GM18507 (cell line): Measurements from ENCODE around the gene MUSK.

Experiments
- DNase-seq: peaks from one replicate; pipeline ENCODE4 v3.0.0; 2011; ENCODE audit warnings: low read depth; ENCODE audit not compliant: insufficient read length; ENCODE audit errors: extremely low spot score
- FAIRE-seq: peaks from 2 replicates; lab custom pipeline; 2011; peaks lifted over from hg19 to GRCh38; lab: Jason Lieb, UNC

MUSK gene

GRCh38 chr9:110842169-110842568, 173.6 kb downstream of the MUSK start:
- FAIRE-seq = no peak
- DNase-seq = no peak

GRCh38 chr9:110842986-110843385, 174.4 kb downstream of the MUSK start:
- FAIRE-seq = no peak

GRCh38 chr9:110844121-110844520, 175.5 kb downstream of the MUSK start:
- no peak for DNase-seq
- no peak for FAIRE-seq

More at GRCh38 chr9:110842986-110843385, 174.4 kb downstream of the MUSK start:
- no peak for DNase-seq

GRCh38 chr9:110846215-110846614, 177.6 kb downstream of the MUSK start:
- FAIRE-seq (no peak), DNase-seq (no peak)

GRCh38 chr9:110847671-110848070, 179.1 kb downstream of the MUSK start:
- DNase-seq (no peak), FAIRE-seq (no peak)

- FAIRE-seq (no peak), DNase-seq (no peak)
These were observed 182.0 kb downstream of the MUSK start for GRCh38 chr9:110850401-110851135.
